Endothelial cell (in vitro differentiated cells): Measurements from ENCODE around the gene TRPT1. TPM values are rescaled to one million over a fixed set of nuclear protein-coding genes. Genes with fewer than 3 reads are reported as not detected.

Source experiments
- DNase-seq: peaks from one replicate; pipeline ENCODE4 v3.0.0; 2021; ENCODE audit warnings: low spot score
- H3K27ac Mint-ChIP-seq: one replicate; pipeline ENCODE4 v1.8.0; 2021; ENCODE audit warnings: mixed read lengths, inconsistent platforms; ENCODE audit not compliant: unreplicated experiment
- H3K27me3 Mint-ChIP-seq: one replicate; pipeline ENCODE4 v1.8.0; 2021; ENCODE audit warnings: mild to moderate bottlenecking, moderate library complexity, mixed read lengths, inconsistent platforms; ENCODE audit not compliant: unreplicated experiment
- H3K36me3 Mint-ChIP-seq: one replicate; pipeline ENCODE4 v1.8.0; 2021; ENCODE audit warnings: mild to moderate bottlenecking, low read depth, mixed read lengths, inconsistent platforms; ENCODE audit not compliant: unreplicated experiment
- H3K4me1 Mint-ChIP-seq: one replicate; pipeline ENCODE4 v1.8.0; 2021; ENCODE audit warnings: mild to moderate bottlenecking, mixed read lengths, inconsistent platforms; ENCODE audit not compliant: unreplicated experiment
- H3K4me3 Mint-ChIP-seq: one replicate; pipeline ENCODE4 v1.8.0; 2021; ENCODE audit warnings: mild to moderate bottlenecking, mixed read lengths, inconsistent platforms; ENCODE audit not compliant: unreplicated experiment
- H3K9me3 Mint-ChIP-seq: one replicate; pipeline ENCODE4 v1.8.0; 2021; ENCODE audit warnings: mixed read lengths, inconsistent platforms; ENCODE audit not compliant: unreplicated experiment
- CTCF ChIP-seq: fragments of 200-600 bp; sonication (generic); IDR thresholded peaks from one replicate; pipeline ENCODE4 v1.5.0; 2021; ENCODE audit warnings: antibody characterized with exemption; ENCODE audit not compliant: unreplicated experiment
- total RNA-seq: library from RNA; stranded (reverse); fragmentation: NEBNext Ultra II Directional; extraction: Animal tissue kit (Norgen Biotek cat#: 25700); gene quantifications from one replicate; pipeline ENCODE4 v1.2.1, GENCODE V29; 2021; ENCODE audit not compliant: unreplicated experiment

Gene TRPT1
- total RNA-seq, 1 donor from 2014 or later = 23.2 TPM

- Mint-ChIP-seq H3K4me1 (peaks cover 18% of the 10 kb centered on the region), H3K27me3 (peaks cover 7% of the 10 kb centered on the region), H3K36me3 (peaks cover 8% of the 10 kb centered on the region), H3K27ac (no peak overlapping the region), H3K4me3 (no peak overlapping the region), H3K9me3 (no peaks in the 10 kb centered on the region)
- no peak for TF ChIP-seq CTCF
- no peak for DNase-seq
Measured at GRCh38 chr11:64210301-64211020, 15.5 kb downstream of the TRPT1 start.

- Mint-ChIP-seq H3K4me1 (peaks cover 22% of the 10 kb centered on the region), H3K27me3 (peaks cover 7% of the 10 kb centered on the region), H3K27ac (no peak overlapping the region), H3K9me3 (no peaks in the 10 kb centered on the region), H3K36me3 (peaks cover 9% of the 10 kb centered on the region), H3K4me3 (no peak overlapping the region)
- TF ChIP-seq CTCF = no peak
- DNase-seq = no peak
Measured at GRCh38 chr11:64209563-64209843, 16.5 kb downstream of the TRPT1 start.

DNA sequence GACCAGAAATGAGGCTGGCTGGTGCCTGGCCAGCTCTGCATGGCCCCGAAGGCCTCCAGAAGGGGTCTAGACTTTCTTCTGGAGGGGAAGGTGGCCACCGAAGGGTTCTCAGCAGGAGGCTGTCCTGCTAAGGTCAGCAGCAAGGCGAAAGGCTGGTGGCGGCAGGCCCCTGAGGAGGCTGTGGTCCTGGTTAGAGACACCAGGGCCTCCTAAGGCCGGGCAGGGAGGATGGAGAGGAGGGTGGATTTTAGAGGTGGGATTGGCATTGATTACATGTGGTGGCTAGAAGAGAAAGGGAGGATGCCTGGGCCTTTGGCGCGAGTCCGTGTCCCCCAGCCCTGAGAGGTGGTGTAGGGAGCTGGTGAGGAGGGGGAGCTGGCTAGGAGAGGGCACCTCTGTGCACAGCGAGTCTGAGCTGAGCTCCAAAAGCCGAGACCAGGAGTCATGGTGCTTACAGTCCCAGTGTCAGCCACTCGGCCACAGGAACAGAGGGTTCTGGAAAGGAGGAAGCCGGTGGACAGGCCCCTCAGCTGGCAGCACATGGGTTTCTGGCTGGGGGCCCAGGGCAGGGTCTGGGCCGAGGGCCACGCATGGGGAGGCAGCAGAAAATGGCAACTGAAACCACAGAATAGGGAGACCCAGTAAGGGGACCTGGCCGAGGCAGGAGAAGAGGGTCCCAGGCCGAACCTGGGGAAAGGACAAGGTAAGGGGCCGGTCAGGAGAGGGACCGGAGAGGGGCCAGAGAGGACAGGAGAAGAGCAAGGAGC, 17.0 kb downstream of the TRPT1 start:
- peaks cover 28% of the 10 kb centered on the region for H3K4me1 Mint-ChIP-seq
- TF ChIP-seq CTCF = no peak
- no peaks in the 10 kb centered on the region for H3K9me3 Mint-ChIP-seq
- H3K4me3 Mint-ChIP-seq = no peak overlapping the region
- DNase-seq = no peak
- peak overlapping the region; percentile 48 for H3K27ac Mint-ChIP-seq
- H3K36me3 Mint-ChIP-seq = peaks cover 15% of the 10 kb centered on the region
- peaks cover 7% of the 10 kb centered on the region for H3K27me3 Mint-ChIP-seq

GRCh38 chr11:64208086-64208795, 17.7 kb downstream of the TRPT1 start:
- H3K27ac Mint-ChIP-seq = no peak overlapping the region
- peaks cover 20% of the 10 kb centered on the region for H3K36me3 Mint-ChIP-seq
- H3K9me3 Mint-ChIP-seq = no peaks in the 10 kb centered on the region
- peaks cover 8% of the 10 kb centered on the region for H3K27me3 Mint-ChIP-seq
- no peak for DNase-seq
- H3K4me1 Mint-ChIP-seq = peaks cover 32% of the 10 kb centered on the region
- TF ChIP-seq CTCF = no peak
- no peak overlapping the region for H3K4me3 Mint-ChIP-seq
